Measurements from ENCODE around the gene HOXB3. TPM values are rescaled to one million over a fixed set of nuclear protein-coding genes. Genes with fewer than 3 reads are reported as not detected.
A peak's percentile ranks its signal among the peaks of the same experiment; 100 is the strongest.

The HOXB3 gene
- total RNA-seq, 3 donors from 2014 or later: 0.50 to 1.0 (median 0.81) TPM

DNA sequence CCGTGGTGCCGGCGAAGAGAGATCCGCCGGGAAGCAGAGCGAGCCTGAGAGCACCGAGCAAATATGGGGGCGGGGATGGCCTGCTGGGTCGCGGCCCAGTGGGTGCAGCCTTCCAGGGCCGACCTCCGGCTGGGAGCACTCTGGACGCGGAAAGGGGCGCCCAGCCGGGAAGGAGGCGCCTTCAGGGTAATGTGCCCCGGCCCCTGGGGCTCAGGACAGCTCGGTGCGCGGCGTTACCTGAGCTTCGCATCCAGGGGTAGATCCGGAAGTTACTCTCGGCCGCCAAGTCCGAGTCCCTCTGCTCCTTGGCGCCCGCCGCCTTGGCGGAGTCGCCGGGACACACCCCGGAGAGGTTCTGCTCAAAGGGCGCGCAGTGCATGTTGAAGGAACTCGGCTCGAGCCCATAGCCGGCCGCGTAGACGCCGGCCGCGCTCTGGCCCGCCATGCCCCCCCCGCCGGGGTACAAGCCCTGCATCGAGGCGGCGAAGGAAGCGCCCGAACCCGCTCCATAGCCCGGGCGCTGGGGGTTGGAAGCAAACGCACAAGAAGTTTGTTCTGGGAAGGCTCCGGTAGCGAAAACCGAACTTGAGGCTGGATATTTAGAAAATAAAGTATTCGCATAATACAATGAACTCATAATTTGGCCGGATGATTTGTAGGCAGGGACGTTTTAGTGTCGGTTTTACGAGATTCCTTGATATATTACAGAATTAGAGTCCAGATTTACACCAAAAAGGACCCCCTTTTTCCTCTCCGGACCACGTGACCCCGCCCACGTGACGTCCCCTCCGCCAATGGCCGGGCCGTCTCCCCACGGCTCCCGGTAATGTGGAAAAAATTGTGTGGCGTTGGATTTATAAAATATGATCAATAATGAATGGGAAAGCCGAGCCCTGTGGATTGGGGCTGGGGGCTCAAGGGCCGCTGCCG is 20.5 kb upstream of the HOXB3 start, which contains the start of gene HOXB7:
TSS of gene HOXB7 (minus strand) at position 736 of the 930 bp plus-strand sequence. CDS start at position 637, 99 bp downstream.
- Mint-ChIP-seq H3K36me3 (ENCODE audit: insufficient read depth) (no peaks in the 10 kb centered on the region), H3K4me1 (ENCODE audit: low read depth) (peaks cover 36% of the 10 kb centered on the region), H3K27me3 (ENCODE audit: low read depth) (peaks cover 72% of the 10 kb centered on the region), H3K4me3 (peak within 1 kb of the TSS; percentile 92), H3K9me3 (no peaks in the 10 kb centered on the region)
- DNase-seq: no peak
- peak; percentile 24 to 47 for ATAC-seq

DNA sequence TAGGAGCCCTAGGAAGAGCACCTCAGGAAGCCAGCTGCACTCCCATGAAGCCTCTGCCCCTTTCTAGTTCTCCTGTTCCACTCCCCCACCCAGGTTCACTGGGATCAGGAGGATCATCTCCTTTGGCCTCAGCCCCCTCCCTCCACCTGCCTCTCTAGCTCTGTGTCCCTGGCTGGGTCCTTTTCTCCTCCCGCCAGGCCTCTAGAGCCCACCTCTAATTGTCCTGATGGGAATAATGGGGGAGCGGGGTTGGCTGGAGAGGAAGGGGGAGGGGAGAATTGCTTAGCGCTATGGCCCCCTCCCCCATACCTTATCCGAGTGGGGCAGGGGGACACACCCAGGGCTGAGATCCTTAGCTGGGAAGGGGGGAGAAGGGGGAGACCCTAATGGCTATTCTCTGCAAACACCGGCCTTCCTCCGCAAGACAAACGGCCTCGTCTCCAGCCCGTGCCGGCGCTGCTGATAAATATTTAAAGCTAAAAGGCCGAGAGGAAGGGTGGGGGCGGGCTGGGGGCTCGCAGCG is 19.8 kb upstream of the HOXB3 start:
- H3K4me1 Mint-ChIP-seq (ENCODE audit: low read depth): peaks cover 30% of the 10 kb centered on the region
- ATAC-seq (no peak), DNase-seq (no peak)

DNA sequence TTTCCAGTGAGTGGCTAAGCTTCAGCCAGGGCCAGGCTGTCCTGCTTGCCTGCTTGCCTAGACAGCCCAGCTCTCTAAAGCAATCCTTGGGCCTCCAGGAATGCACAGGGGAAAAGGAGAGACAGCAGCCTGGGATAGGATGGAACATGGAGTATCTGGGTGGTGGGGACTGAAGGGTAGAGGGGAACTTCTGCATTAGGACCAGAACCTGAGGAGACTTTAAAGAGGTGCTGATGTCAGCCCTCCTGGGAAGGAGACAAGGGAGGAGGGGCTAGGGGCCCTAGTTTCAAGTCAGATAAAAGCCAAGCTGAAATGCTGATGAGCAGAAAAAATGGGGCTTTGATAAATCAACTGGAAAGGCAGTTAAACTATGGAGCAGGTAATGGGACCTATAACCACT is 19.0 kb upstream of the HOXB3 start:
- ATAC-seq (no peak), DNase-seq (no peak)
- Mint-ChIP-seq H3K27me3 (ENCODE audit: low read depth) (peaks cover 74% of the 10 kb centered on the region), H3K36me3 (ENCODE audit: insufficient read depth) (no peaks in the 10 kb centered on the region), H3K9me3 (no peaks in the 10 kb centered on the region), H3K4me3 (peak overlapping the region; percentile 47), H3K4me1 (ENCODE audit: low read depth) (peaks cover 28% of the 10 kb centered on the region)

More for the DNA sequence above, 19.8 kb upstream of the HOXB3 start:
- H3K4me3 Mint-ChIP-seq: peak overlapping the region; percentile 92
- no peaks in the 10 kb centered on the region for H3K36me3 Mint-ChIP-seq (ENCODE audit: insufficient read depth)
- H3K9me3 Mint-ChIP-seq: no peaks in the 10 kb centered on the region
- peaks cover 72% of the 10 kb centered on the region for H3K27me3 Mint-ChIP-seq (ENCODE audit: low read depth)

DNA sequence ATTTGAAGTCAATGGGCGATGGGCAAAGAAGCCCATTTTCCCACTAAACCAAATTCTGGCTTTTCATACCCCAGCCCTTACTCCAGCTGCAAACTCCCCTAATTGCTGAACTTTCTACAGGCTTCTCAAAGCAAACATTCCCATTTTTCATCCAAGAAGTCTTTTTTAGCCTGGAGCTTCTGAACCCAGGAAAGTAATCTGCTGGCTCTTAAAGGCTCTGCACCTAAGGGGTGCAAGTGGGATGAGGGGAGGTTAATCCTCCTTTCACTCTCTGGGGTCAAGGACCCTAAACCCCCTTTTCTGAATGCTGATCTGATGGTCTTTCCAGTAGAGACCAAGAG is 18.4 kb upstream of the HOXB3 start:
- H3K4me1 Mint-ChIP-seq (ENCODE audit: low read depth): peaks cover 24% of the 10 kb centered on the region
- ATAC-seq (no peak), DNase-seq (no peak)
- no peaks in the 10 kb centered on the region for H3K9me3 Mint-ChIP-seq
- H3K36me3 Mint-ChIP-seq (ENCODE audit: insufficient read depth): no peaks in the 10 kb centered on the region
- peaks cover 73% of the 10 kb centered on the region for H3K27me3 Mint-ChIP-seq (ENCODE audit: low read depth)
- H3K4me3 Mint-ChIP-seq: no peak overlapping the region

DNA sequence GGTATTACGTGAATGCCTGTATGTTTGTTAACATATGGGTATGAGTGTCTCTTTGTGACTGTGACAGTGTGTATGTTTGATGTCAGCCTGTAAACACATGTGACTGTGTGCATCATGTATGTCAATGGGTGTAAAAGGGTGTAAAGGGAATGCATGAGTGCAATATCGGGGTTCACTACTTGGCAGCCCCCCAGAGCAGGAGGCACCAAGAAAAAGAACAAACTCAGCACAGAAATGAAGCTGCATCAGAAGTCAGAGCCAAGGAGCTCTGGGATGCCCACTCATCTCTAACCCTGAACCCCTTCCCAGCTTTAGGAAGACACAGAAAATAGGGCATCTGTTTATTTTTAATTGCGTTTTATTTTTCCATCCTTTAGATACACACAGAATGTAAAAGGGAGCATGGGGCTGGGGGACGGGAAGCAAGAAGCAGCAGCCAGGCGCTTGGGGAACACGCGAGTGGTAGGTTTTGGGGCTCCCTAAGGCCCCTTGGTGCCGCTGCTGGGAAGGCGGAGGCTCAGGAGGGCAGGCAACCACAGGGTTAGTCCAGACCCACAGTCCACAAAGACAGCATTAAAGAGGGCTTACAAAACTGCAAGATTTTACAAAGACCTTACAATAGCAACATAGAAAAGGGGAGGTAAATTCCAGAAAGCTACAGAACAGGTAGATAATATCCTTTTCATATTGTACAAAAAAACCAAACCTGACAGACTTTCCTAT is 17.0 kb upstream of the HOXB3 start:
- Mint-ChIP-seq H3K4me1 (ENCODE audit: low read depth) (peaks cover 22% of the 10 kb centered on the region), H3K4me3 (no peak overlapping the region), H3K36me3 (ENCODE audit: insufficient read depth) (no peaks in the 10 kb centered on the region), H3K9me3 (no peaks in the 10 kb centered on the region), H3K27me3 (ENCODE audit: low read depth) (peaks cover 77% of the 10 kb centered on the region)
- ATAC-seq (no peak), DNase-seq (no peak)

DNA sequence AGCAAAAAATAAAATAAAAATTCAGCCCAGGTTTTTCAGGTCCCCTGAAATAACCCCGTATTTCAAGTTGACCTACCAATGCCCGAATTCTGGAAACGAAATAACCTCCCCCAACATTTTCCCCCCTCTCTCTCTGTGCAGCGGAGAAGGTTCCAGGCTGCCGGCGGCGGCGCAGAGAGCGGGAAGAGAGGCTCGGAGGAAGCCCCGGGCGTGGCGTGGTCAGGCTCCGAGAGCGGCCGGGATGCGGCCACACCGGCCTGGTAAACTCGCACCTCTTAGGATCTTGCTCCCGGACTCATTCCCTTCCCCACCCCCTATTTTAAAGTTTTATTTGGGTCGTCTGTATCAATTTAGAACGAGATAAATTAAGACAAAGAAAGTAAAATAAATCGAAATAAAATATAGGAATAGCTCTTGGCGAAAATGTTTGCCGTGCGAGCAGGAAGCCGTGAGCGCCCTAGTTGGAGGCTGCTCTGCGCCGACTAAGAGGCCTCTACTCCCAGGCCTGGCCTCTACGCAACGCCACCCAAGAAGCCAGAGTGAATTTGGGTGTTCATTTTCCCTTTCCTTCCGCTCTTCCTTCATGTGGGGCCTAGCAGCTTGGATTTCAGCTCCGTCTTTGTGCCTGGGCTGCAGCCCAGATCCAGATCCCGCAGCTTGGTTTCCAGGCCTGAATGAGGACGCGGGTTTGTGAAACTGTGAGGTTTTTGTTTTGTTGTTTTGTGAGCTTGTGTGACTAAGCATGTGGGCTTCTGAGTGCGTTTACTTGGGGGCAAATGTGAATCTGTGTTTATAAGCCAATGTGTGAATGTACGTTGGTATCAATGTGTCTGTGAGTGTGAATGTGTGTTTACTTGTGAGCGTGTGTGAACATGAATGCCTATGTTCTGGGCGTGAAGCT is 16.2 kb upstream of the HOXB3 start:
- Mint-ChIP-seq H3K27me3 (ENCODE audit: low read depth) (peaks cover 80% of the 10 kb centered on the region), H3K36me3 (ENCODE audit: insufficient read depth) (no peaks in the 10 kb centered on the region), H3K9me3 (no peaks in the 10 kb centered on the region), H3K4me3 (no peak overlapping the region), H3K4me1 (ENCODE audit: low read depth) (peaks cover 19% of the 10 kb centered on the region)
- DNase-seq (no peak), ATAC-seq (no peak)

DNA sequence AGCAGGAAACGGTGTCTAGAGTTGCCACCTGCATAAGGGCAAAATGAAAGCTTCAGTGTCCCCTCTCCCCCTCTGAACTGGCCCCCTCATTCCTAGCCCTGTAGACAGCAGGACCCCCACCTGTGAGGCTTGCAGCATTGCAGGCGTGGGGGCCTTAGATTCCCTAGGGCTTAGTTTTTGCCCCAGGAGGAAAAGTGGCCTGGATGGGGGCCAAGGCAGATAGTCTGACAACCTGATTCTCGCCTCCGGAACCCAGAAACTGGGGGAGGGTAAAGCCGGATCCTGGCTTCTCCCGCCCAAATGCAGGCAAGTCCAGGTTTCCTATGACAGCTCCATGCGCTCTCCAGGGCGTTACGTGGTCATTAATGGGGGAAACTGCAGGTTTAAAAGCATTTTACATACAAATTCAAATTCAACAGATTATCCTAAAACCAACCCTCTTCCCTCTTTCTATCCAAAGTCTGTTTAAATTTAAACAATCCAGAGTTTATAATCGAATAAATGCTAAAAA is 15.4 kb upstream of the HOXB3 start:
- ATAC-seq (no peak), DNase-seq (no peak)
- H3K9me3 Mint-ChIP-seq: no peaks in the 10 kb centered on the region
- peaks cover 14% of the 10 kb centered on the region for H3K4me1 Mint-ChIP-seq (ENCODE audit: low read depth)
- H3K4me3 Mint-ChIP-seq: no peak overlapping the region
- H3K27me3 Mint-ChIP-seq (ENCODE audit: low read depth): peaks cover 80% of the 10 kb centered on the region
- no peaks in the 10 kb centered on the region for H3K36me3 Mint-ChIP-seq (ENCODE audit: insufficient read depth)

DNA sequence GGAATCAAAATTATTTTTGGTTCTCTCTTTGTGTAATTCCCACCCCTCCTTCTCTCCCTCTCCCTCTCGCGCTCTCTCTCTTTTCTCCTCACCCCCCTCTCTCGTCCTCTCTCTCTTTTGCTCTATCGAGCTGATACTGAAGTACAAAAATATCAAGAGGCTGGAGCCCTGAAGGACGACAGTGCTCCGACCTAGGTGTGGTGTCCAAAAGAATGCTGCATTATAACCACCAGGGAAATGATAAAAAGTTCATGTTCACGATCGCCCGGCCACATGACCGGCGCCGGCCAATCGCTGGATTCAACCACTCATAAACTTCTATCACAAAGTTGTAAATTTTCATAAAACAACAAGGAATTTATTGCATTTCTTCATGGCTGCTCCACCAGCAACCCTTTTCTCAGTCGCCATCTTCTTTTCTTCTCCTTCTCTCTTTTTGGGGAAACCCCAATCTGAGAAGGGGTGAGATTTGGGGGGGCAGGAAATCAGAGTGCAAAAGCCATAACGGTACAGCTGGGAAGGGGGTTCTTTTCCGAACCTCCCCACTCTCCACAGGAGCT is 14.8 kb upstream of the HOXB3 start, which contains the start of gene HOXB6:
TSS of gene HOXB6 (minus strand) at position 217 of the 560 bp plus-strand sequence. CDS start 6,836 bp downstream, outside the sequence.
- Mint-ChIP-seq H3K9me3 (no peaks in the 10 kb centered on the region), H3K4me1 (ENCODE audit: low read depth) (peaks cover 14% of the 10 kb centered on the region), H3K27me3 (ENCODE audit: low read depth) (peaks cover 85% of the 10 kb centered on the region), H3K36me3 (ENCODE audit: insufficient read depth) (no peaks in the 10 kb centered on the region), H3K4me3 (no peak within 1 kb of the TSS)
- DNase-seq (no peak), ATAC-seq (no peak)

DNA sequence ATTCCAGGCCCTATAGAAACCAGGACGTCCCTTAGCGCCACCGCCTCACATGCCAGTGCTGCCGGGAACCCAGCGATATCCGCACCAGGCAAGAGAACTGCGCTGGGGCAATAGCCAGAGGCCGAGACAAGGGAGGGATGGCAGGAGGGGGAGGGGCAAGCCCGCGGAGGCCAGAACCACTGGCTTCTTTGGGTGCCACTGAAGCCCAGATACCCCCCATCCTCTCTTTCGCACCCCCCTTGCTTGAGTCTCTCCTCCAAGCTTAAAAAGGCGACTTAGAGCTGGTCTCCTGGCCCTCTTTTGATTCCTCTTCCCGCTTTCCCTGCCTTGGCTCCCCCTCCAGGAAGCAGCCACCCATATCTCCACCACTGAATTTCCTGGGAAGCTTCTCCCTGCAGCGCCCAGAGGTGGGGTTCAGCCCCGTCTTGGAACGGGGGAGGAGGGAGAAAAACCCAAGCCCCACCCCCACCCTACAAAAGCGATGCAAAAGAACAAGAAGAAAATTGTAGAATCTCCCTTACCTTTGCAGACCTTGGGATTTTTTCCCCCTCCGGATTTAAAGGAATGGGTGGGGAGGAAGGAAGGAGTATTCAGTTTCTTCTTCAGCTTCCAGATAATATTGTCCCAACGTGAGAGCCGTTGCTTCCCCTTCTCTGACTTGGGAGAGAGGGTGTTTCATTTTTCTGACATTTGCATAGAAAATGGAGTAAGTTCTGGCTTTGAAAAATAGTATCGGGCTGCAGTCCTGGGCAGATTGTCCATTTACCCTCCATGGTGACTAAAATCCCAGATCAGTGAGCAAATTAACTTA is 14.1 kb upstream of the HOXB3 start:
- Mint-ChIP-seq H3K36me3 (ENCODE audit: insufficient read depth) (no peaks in the 10 kb centered on the region), H3K4me1 (ENCODE audit: low read depth) (peaks cover 14% of the 10 kb centered on the region), H3K4me3 (no peak overlapping the region), H3K27me3 (ENCODE audit: low read depth) (peaks cover 88% of the 10 kb centered on the region), H3K9me3 (no peaks in the 10 kb centered on the region)
- DNase-seq (no peak), ATAC-seq (no peak)

DNA sequence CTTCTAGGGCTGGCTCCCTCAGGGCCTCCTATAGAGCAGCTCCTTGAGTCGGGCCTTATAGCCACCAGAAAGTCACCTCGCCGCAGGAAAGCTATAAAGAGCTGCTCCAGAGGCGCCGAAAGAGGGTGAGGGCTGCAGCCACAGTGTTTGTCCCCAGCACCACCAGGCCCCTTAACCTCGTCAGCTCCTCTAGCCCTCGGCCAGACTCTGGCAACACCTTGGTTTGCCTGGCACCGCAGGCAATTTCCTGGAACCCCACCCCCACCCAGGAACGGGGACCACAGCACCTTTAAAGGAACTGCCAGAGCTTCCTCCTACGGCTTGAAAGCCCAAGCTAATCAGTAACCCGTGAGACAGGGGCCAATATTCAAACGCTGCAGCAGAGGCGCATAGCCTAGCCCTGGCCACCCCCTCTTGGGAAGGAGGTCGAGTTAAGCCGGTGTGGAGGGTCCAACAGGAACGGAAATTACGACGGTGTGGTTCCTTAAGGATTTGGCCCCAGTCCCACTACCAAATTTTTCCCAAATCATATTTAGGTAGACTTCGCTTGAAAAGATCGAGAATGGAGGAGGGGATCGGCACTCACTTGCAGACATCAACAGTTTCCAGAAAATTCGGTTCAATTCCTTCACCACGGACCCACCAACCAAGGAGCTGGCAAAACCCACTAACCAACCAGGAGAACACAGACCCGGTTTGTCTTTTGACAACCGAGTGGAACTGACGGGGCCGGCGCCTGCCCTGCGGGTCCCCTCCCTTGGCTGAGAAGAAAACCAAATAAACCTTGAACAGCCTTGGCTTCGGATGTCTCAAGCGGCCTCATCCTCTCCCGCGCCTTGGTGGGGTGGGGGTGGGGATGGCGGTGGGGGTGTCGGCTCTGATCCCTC is 11.7 kb upstream of the HOXB3 start:
- ATAC-seq (no peak), DNase-seq (no peak)
- peaks cover 33% of the 10 kb centered on the region for H3K4me1 Mint-ChIP-seq (ENCODE audit: low read depth)
- H3K9me3 Mint-ChIP-seq: no peaks in the 10 kb centered on the region
- H3K27me3 Mint-ChIP-seq (ENCODE audit: low read depth): peaks cover 90% of the 10 kb centered on the region
- no peaks in the 10 kb centered on the region for H3K36me3 Mint-ChIP-seq (ENCODE audit: insufficient read depth)
- H3K4me3 Mint-ChIP-seq: no peak overlapping the region

DNA sequence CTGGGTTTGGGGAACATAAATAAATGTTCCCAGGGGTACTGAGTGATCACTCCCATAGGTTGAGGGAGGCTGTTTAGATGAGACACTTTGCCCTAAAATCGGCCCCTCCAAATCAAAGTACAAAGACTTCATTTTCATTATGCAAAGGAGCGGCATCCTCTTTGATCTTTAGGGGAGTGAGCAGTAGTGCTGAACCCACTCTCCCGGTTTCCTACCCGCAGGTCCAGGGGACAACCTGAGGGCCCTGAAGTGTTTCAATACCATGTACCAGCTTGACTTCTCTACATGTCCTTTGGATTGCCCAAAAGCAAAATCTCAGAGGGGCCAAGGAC is 11.1 kb upstream of the HOXB3 start:
- no peaks in the 10 kb centered on the region for H3K36me3 Mint-ChIP-seq (ENCODE audit: insufficient read depth)
- ATAC-seq (no peak), DNase-seq (no peak)
- H3K27me3 Mint-ChIP-seq (ENCODE audit: low read depth): peaks cover 91% of the 10 kb centered on the region
- H3K4me1 Mint-ChIP-seq (ENCODE audit: low read depth): peaks cover 39% of the 10 kb centered on the region
- H3K4me3 Mint-ChIP-seq: no peak overlapping the region
- H3K9me3 Mint-ChIP-seq: no peaks in the 10 kb centered on the region
